HG02885 (cell line): Measurements from ENCODE around the gene SCYGR2.

Source experiments
- ATAC-seq: cut with Tn5 transposase; IDR thresholded peaks from one replicate; pipeline ENCODE4 v1.9.1; 2021; ENCODE audit warnings: mild to moderate bottlenecking; ENCODE audit not compliant: unreplicated experiment, poor library complexity

The SCYGR2 gene

GRCh38 chr2:227610123-227610522, 11.4 kb downstream of the SCYGR2 start:
- no peak for ATAC-seq

- ATAC-seq = no peak
These were observed 14.0 kb downstream of the SCYGR2 start for GRCh38 chr2:227612546-227613271.

DNA sequence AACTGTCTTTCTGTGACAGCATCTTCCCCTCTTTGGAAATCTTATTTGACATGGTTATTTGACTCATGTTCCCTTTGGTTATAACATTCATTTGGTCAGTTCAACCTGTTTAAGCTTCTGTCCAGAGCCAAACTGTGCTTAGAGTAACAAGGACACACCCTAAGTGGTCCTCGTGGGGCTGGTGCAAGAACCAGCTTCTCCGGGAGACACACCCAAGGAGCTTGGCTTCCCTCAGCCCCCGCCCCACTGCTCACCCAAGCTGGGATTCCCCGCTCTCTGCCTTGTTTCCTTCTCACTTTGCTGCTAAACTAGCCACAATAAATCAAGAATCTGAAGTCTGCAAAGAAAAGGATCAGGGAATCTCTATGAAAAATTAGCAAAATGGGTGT, 14.6 kb downstream of the SCYGR2 start:
- ATAC-seq = no peak

- ATAC-seq = no peak
These were observed 15.6 kb downstream of the SCYGR2 start for GRCh38 chr2:227614246-227614645.

DNA sequence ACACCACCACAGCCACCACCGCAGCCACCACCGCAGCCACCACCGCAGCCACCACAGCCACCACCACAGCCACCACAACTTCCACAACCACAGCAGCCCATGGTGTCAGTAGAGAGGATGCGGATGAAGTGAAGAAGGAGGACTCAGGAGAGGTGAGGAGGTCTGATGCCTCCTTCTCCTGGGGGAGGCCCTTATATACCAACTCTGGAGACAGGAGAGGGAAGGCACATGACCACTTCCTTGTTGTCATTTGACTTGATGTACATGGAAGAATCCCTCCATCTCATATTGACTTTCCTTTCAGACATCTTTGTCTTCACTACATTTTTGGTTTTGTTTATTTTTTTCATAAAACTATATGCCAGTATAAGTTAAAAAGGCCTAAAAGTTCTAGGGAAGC, 16.0 kb downstream of the SCYGR2 start, which contains the start of gene SCYGR3:
Gene SCYGR3, minus strand, starts transcription at position 101 of the 400 bp plus-strand sequence. Its CDS starts 0 bp downstream, at position 101.
- ATAC-seq = no peak

DNA sequence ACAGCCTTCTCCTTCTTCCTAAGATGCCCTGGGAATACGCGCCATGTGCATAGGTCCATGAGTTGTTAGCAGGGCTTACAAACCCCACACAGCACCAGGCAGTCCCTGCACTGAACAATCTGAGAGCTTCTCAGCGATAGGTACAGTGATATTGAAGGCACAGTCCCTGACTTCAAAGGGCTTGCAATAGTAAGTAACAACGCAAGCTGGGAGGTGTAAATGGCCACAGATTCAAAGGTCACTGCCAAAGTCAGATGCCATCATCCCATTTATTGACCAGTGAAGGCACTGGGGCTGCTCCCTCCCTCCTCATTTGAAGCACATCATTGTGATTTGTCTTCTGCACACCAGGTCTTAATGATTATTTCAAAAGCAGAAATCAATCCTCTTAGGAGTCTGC, 16.5 kb downstream of the SCYGR2 start:
- no peak for ATAC-seq

- no peak for ATAC-seq
These were observed 17.2 kb downstream of the SCYGR2 start for GRCh38 chr2:227615906-227616305.

GRCh38 chr2:227616631-227617030, 17.9 kb downstream of the SCYGR2 start:
- ATAC-seq = no peak

- no peak for ATAC-seq
These were observed 18.9 kb downstream of the SCYGR2 start, which contains the start of gene SCYGR4 for GRCh38 chr2:227617316-227618230. TSS of gene SCYGR4 (plus strand) at chr2:227617498. CDS start at chr2:227617498, 0 bp downstream.

DNA sequence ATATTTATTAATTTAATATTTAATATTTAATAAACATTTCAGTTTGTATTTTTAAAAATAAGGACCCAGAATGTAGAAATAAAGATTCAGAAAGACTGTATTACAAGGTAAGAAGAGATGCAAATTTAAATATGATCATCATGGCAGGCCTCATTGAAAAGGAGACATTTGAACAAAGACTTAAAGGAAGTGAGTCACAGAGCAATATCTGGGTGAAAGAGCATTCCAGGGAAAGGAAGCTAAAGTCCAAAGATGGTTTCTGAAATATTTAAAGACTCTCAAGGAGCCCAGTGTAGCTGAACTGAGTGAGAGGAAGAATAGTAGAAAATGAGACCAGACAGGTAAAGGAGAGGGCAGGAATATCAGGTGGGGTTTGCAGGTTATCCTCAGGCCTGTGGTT, 24.5 kb downstream of the SCYGR2 start:
- ATAC-seq = no peak

DNA sequence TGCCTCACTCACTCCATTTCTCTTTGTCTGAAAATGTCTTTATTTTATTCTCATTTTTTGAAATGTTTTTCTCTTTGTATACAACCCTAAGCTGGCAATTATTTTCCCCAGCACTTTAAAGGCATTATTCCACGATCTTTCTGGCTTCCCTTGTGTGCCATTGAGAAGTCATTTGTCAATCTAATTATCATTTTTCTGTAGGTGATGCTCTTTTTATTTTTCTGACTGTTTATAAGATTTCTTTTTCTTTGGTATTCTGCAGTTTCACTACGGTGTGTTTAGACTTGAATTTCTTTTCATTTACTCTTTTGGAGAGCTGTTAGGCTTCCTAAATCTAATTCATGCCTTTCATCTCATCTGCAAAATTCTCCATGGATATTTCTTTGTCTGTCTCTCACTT, 26.7 kb downstream of the SCYGR2 start:
- ATAC-seq = no peak

DNA sequence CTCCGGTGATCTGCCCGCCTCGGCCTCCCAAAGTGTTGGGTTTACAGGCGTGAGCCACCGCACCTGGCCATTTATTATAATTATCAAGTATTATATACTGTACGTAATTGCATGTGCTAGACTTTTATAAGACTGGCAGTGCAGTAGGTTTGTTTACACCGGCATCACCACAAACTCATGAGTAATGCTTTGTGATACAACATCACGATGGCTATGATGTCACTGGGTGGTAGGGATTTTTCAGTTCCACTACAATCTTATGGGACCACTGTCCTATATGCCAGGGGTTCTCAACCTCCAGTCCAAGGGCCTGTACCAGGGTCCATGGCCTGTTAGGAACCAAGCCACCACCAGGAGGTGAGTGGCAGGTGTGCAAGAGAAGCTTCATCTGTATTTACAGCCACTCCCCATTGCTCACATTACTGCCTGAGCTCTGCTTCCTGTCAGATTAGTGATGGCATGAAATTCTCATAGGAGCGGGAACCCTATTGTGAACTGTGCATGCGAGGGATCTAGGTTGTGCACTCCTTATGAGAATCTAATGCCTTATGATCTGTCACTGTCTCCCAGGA, 28.0 kb downstream of the SCYGR2 start:
- no peak for ATAC-seq

GRCh38 chr2:227627769-227628168, 29.1 kb downstream of the SCYGR2 start:
- ATAC-seq = peak; percentile 98

DNA sequence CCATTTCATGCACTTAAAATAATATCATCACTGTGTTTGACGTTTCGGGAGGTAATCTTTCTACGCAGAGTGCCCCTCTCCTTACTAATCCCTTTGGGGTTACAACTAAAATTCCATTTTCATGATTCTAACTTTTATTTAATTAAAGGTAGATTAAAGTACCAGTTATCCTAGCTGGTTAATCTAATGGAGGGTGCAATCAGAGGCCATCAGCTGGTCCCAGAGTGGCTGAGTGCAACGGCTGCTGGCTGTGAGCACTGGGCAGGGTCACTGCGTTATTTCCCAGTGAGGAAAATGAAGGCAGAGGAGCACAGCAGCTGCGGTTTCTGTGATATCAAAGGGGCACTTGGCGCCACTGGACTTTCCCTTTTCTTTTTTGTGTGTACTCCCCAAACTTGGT, 30.7 kb downstream of the SCYGR2 start:
- ATAC-seq = no peak

DNA sequence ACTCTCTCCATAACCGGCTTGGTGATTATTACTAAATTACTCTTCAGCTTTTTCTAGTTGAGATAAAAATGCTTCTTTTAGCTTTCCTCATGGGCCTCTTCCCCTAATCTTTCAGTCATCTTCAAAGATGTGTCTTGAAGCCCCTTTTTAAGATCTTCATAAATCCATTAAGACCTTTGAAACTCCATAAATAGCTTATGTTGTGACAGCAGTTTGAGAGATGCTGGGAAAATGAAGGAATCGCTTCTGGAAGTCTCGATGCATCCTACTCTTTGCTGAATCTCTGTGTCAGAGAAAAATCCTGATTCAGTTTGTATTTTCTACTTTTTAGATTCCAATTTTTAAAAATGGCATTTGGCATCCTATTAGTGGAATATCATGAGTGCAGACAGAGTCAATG, 31.6 kb downstream of the SCYGR2 start:
- no peak for ATAC-seq

DNA sequence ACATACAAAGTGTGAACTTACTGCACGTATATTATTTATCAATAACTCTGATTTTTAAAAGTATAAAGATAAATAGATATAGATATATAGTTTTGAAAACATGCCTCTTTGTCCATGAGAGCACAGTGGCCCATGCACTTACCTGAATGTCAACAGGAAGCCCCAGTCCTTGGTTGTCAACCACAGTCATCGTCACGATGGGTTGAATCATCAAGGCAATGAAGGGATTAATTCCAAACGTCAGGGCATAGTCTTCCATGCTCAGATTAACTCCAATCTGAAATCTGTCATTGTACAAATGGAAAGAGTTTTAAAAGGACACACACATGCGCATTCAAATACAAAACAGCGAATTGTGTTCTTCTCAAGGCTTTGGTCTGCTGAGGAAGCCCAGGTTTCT, 34.1 kb downstream of the SCYGR2 start:
- ATAC-seq = no peak

GRCh38 chr2:227634201-227634600, 35.5 kb downstream of the SCYGR2 start:
- no peak for ATAC-seq

DNA sequence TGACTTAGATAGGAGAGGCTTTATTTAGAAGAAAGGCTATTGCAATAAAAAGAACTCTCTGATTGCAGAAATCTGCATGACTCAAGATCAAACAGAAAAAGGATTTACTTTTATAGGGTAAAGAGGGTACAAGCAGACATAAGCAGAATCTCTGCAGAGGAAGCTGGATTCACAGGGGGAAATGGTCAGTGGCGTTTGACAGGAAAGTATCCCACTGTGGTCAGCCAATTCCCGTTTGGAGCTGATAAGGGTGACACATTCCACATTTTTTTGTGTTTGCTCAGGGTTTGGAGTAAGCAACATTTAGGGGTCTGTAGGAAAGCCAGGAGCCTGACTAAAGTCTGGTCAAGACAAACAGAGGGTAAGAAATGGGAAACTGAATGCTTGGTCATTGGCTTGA, 44.0 kb downstream of the SCYGR2 start:
- ATAC-seq = no peak

- no peak for ATAC-seq
These were observed 45.4 kb downstream of the SCYGR2 start for GRCh38 chr2:227643990-227644551.
